ENCODE data around the gene VKORC1.

DNA sequence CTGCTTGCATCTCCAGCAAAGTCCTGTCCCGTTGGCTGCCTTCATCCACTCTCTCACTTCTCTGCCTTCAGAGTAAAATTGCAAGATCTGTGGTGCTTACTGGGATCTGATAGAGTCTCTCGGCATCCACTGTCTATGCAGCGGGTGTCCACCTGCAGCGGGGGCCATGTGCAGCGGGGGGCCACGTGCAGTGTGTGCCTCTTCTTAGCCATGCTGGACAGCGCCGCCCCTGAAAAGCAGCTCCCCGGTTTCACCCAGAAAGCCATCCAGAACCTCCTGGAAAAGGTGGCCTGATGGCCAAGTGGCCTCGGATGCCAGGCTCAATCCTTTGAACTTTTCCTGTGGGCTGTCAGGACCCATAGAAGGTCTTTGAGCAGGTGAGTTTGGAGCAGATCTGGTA lies 51.7 kb downstream of the VKORC1 start:
- TF ChIP-seq FOXK2 (IDR thresholded peaks at IDR 0.05) = no peak
- TF ChIP-seq SP1 (IDR thresholded peaks at IDR 0.05) = no peak
- no peak for TF ChIP-seq FOXM1 (IDR thresholded peaks at IDR 0.05; ENCODE audit: borderline replicate concordance)
- no peak for TF ChIP-seq BHLHE40 (IDR thresholded peaks at IDR 0.05; ENCODE audit: borderline replicate concordance)
- no peak for TF ChIP-seq TARDBP (IDR thresholded peaks at IDR 0.05)
